CD14-positive monocyte (primary cell): Measurements from ENCODE around the gene IFNE. TPM values are rescaled to one million over a fixed set of nuclear protein-coding genes. Genes with fewer than 3 reads are reported as not detected.
A peak's percentile ranks its signal among the peaks of the same experiment; 100 is the strongest.
"Not testable (repeated sequence)": the region's sequence is repeated elsewhere in the genome, so short reads cannot be mapped to it uniquely, and the experiment has no call there.

Experiments used
- DNase-seq, 3 donors: peaks; one replicate each; pipeline ENCODE4 v3.0.0-alpha.2; 2011 to 2022
- H2AFZ ChIP-seq: 2 replicates; pipeline ENCODE4 v1.6.0; 2012; ENCODE audit warnings: mild to moderate bottlenecking, low read depth, low read length, inconsistent platforms; ENCODE audit not compliant: insufficient read depth, poor library complexity, severe bottlenecking
- H3K27ac ChIP-seq, 2 donors: 1 replicate in 1 of 2; 2 replicates in 1 of 2; pipeline ENCODE4 v1.5.1; 2012 to 2013; ENCODE audit warnings: low read length in 2 of 2, control low read depth in 1 of 2, inconsistent platforms in 1 of 2, low read depth in 1 of 2, mild to moderate bottlenecking in 1 of 2
- H3K27me3 ChIP-seq, 2 donors: one replicate each; pipeline versions ENCODE4 v1.6.0 to v1.6.1; 2011 to 2013; ENCODE audit warnings: low read length in 2 of 2; ENCODE audit not compliant: control insufficient read depth in 2 of 2, insufficient read depth in 2 of 2
- H3K36me3 ChIP-seq, 2 donors: replicated peaks in 1 of 2; 1 replicate in 1 of 2; 2 replicates in 1 of 2; pipeline versions ENCODE4 v1.5.1 to v1.6.1; 2012 to 2013; ENCODE audit warnings: low read length in 2 of 2, control low read depth in 1 of 2, inconsistent platforms in 1 of 2, mild to moderate bottlenecking in 1 of 2; ENCODE audit not compliant: insufficient read depth in 2 of 2, control insufficient read depth in 1 of 2
- H3K4me1 ChIP-seq, 2 donors: 1 replicate in 1 of 2; 2 replicates in 1 of 2; pipeline versions ENCODE4 v1.5.1 to v1.6.1; 2012 to 2013; ENCODE audit warnings: low read length in 2 of 2, control low read depth in 1 of 2, inconsistent platforms in 1 of 2, mild to moderate bottlenecking in 1 of 2, moderate library complexity in 1 of 2; ENCODE audit not compliant: insufficient read depth in 2 of 2, control insufficient read depth in 1 of 2
- H3K4me2 ChIP-seq: replicated peaks from 2 replicates; pipeline ENCODE3; 2012; ENCODE audit warnings: low read length, moderate library complexity, mild to moderate bottlenecking; ENCODE audit not compliant: poor library complexity, severe bottlenecking; ENCODE audit errors: extremely low read depth
- H3K4me3 ChIP-seq, 3 experiments: fragments of 200-600 bp in 1 of 3; sonication (generic) in 1 of 3; replicated peaks in 1 of 3; 1 replicate in 2 of 3; 2 replicates in 1 of 3; pipeline ENCODE4 v1.5.1; 2011 to 2013; ENCODE audit warnings: low read length in 3 of 3, mild to moderate bottlenecking in 3 of 3, control low read depth in 2 of 3, low read depth in 2 of 3, inconsistent platforms in 1 of 3, moderate library complexity in 1 of 3
- H3K79me2 ChIP-seq: 2 replicates; pipeline ENCODE4 v1.6.0; 2012; ENCODE audit warnings: mild to moderate bottlenecking, control low read depth, inconsistent platforms, low read length, moderate library complexity; ENCODE audit not compliant: insufficient read depth
- H3K9ac ChIP-seq: 2 replicates; pipeline ENCODE4 v1.6.0; 2017; ENCODE audit warnings: low read length, mild to moderate bottlenecking; ENCODE audit not compliant: insufficient read depth, poor library complexity, severe bottlenecking
- H3K9me3 ChIP-seq, 2 donors: replicated peaks in 1 of 2; 1 replicate in 1 of 2; 2 replicates in 1 of 2; pipeline versions ENCODE4 v1.5.1 to v1.6.1; 2012 to 2013; ENCODE audit warnings: low read length in 2 of 2, control low read depth in 1 of 2; ENCODE audit not compliant: control insufficient read depth in 1 of 2, insufficient read depth in 1 of 2
- H4K20me1 ChIP-seq: 2 replicates; pipeline ENCODE4 v1.6.0; 2012; ENCODE audit warnings: mild to moderate bottlenecking, low read length, control low read depth, moderate library complexity; ENCODE audit not compliant: insufficient read depth
- H3K27ac Mint-ChIP-seq, 7 donors: one replicate each; pipeline ENCODE4 v1.8.0; 2020; ENCODE audit warnings: mild to moderate bottlenecking in 7 of 7, mixed read lengths in 7 of 7, moderate library complexity in 6 of 7, inconsistent platforms in 2 of 7
- H3K27me3 Mint-ChIP-seq, 3 donors: one replicate each; pipeline ENCODE4 v1.8.0; 2021 to 2022; ENCODE audit warnings: low read depth in 3 of 3, mild to moderate bottlenecking in 3 of 3, mixed read lengths in 3 of 3, moderate library complexity in 3 of 3, inconsistent platforms in 1 of 3
- H3K36me3 Mint-ChIP-seq, 2 donors: one replicate each; pipeline ENCODE4 v1.8.0; 2020; ENCODE audit warnings: mixed read lengths in 2 of 2, inconsistent platforms in 1 of 2, mild to moderate bottlenecking in 1 of 2
- H3K4me1 Mint-ChIP-seq: one replicate; pipeline ENCODE4 v1.8.0; 2020; ENCODE audit warnings: mild to moderate bottlenecking, mixed read lengths
- H3K4me3 Mint-ChIP-seq, 2 donors: one replicate each; pipeline ENCODE4 v1.8.0; 2020; ENCODE audit warnings: mild to moderate bottlenecking in 2 of 2, mixed read lengths in 2 of 2, moderate library complexity in 1 of 2
- H3K9me3 Mint-ChIP-seq, 7 donors: one replicate each; pipeline ENCODE4 v1.8.0; 2020 to 2022; ENCODE audit warnings: mixed read lengths in 7 of 7, mild to moderate bottlenecking in 6 of 7, moderate library complexity in 6 of 7, inconsistent platforms in 2 of 7
- CTCF ChIP-seq: fragments of 200-600 bp; IDR thresholded peaks from one replicate; pipeline ENCODE4 v1.8.0; 2022; ENCODE audit warnings: antibody characterized with exemption, mild to moderate bottlenecking
- WGBS: methylation state at CpG from one replicate; pipeline ENCODE4 v1.1.5; 2013; ENCODE audit warnings: missing lambda C conversion rate; ENCODE audit not compliant: insufficient coverage; 5-methylcytosine and 5-hydroxymethylcytosine counted together
- intact Hi-C, 2 donors: fragments of 100-400 bp; cut with micrococcal nuclease; formaldehyde crosslinking; loops; one replicate each; pipeline versions ENCODE4 v1.15.0 to v1.15.1; 2023
- polyA plus RNA-seq, 3 donors: library from polyadenylated mRNA; depleted of rRNA in 1 of 3; unstranded in 2 of 3; stranded (reverse) in 1 of 3; fragments of 300-500 nt in 2 of 3; fragments of >200 nt in 1 of 3; fragmentation: Illumina TruSeq in 2 of 3; gene quantifications; 1 replicate in 2 of 3; 2 replicates in 1 of 3; pipeline ENCODE4 v1.2.3, GENCODE V29; 2012 to 2021

IFNE gene
- polyA plus RNA-seq, 3 donors: not detected

- peak overlapping the region; percentile 62 for H3K4me2 ChIP-seq
- H3K27ac ChIP-seq: no peak overlapping the region
These were observed 38.1 kb downstream of the IFNE start for GRCh38 chr9:21443849-21444625.

GRCh38 chr9:21440139-21440538 is 42.0 kb downstream of the IFNE start, which contains the start of gene IFNA1:
IFNA1 (plus strand) TSS chr9:21440439; CDS start chr9:21440508, 69 bp downstream.
- intact Hi-C loops: loop anchor here in 1 of 2 donors (5.0 to 10.0 kb wide), 2 partner anchors 58 to 105 kb away; partner anchors contain the start of gene KLHL9
- Histone ChIP-seq H3K36me3 (no peaks in the 10 kb centered on the region), H4K20me1 (no peaks in the 10 kb centered on the region), H3K27me3 (peaks cover 15 to 26% of the 10 kb centered on the region in 2 donors), H3K4me1 (peaks cover 16 to 19% of the 10 kb centered on the region in 2 donors), H3K9me3 (no peaks in the 10 kb centered on the region), H3K4me2 (no peak within 1 kb of the TSS), H2AFZ (no peak within 1 kb of the TSS), H3K9ac (no peak within 1 kb of the TSS), H3K4me3 (no peak within 1 kb of the TSS), H3K79me2 (no peaks in the 10 kb centered on the region), H3K27ac (no peak within 1 kb of the TSS)
- no peak for TF ChIP-seq CTCF
- Mint-ChIP-seq H3K27me3 (peaks cover 12 to 22% (median 17%) of the 10 kb centered on the region in 3 donors), H3K9me3 (no peaks in the 10 kb centered on the region), H3K4me1 (peaks cover 16% of the 10 kb centered on the region), H3K36me3 (no peaks in the 10 kb centered on the region), H3K4me3 (peak within 1 kb of the TSS in 1 of 2 donors; percentile 59), H3K27ac (no peak within 1 kb of the TSS)
- no peak for DNase-seq
- WGBS: no CpG with 5 or more reads among the region's 4 CpGs

More at GRCh38 chr9:21443849-21444625, 38.1 kb downstream of the IFNE start:
- Mint-ChIP-seq H3K27ac (peak overlapping the region in 3 of 7 donors; percentile 20 to 59 (median 52)), H3K9me3 (no peaks in the 10 kb centered on the region), H3K27me3 (peaks cover 15 to 31% (median 28%) of the 10 kb centered on the region in 3 donors), H3K36me3 (no peaks in the 10 kb centered on the region), H3K4me3 (peak overlapping the region in 1 of 2 donors; percentile 64), H3K4me1 (peaks cover 16% of the 10 kb centered on the region)
- no CpG with 5 or more reads among the region's 4 CpGs for WGBS
- Histone ChIP-seq H3K36me3 (no peaks in the 10 kb centered on the region), H3K9me3 (no peaks in the 10 kb centered on the region), H2AFZ (no peak overlapping the region), H3K4me1 (peaks cover 16 to 19% of the 10 kb centered on the region in 2 donors), H3K27me3 (peaks cover 17 to 31% of the 10 kb centered on the region in 2 donors), H3K79me2 (no peaks in the 10 kb centered on the region), H3K9ac (no peak overlapping the region), H4K20me1 (no peaks in the 10 kb centered on the region), H3K4me3 (peak overlapping the region in 1 of 3 experiments; percentile 45)
- no peak for TF ChIP-seq CTCF
- intact Hi-C loops: loop anchor here in 1 of 2 donors (5.0 to 10.0 kb wide), 2 partner anchors 62 to 109 kb away; partner anchors contain the start of gene KLHL9
- DNase-seq: peak; percentile 72 to 87 (median 84)

GRCh38 chr9:21435015-21435383 is 47.1 kb downstream of the IFNE start:
- H3K27me3 Mint-ChIP-seq: peaks cover 13 to 22% (median 14%) of the 10 kb centered on the region in 3 donors
- H3K4me1 Mint-ChIP-seq, H3K9me3 ChIP-seq, H3K79me2 ChIP-seq, DNase-seq, H3K9me3 Mint-ChIP-seq, H3K4me3 ChIP-seq, intact Hi-C loops, H3K27ac Mint-ChIP-seq, H3K9ac ChIP-seq, H3K27ac ChIP-seq, H3K4me1 ChIP-seq, H3K36me3 Mint-ChIP-seq, H4K20me1 ChIP-seq, H3K4me2 ChIP-seq, H2AFZ ChIP-seq, H3K36me3 ChIP-seq: not testable (repeated sequence)
- H3K27me3 ChIP-seq: peaks cover 11 to 20% of the 10 kb centered on the region in 2 donors
- H3K4me3 Mint-ChIP-seq: peak overlapping the region in 1 of 2 donors; percentile 48
- WGBS: no CpG with 5 or more reads among the region's 7 CpGs
